Measurements from ENCODE around the gene CYB5RL. TPM values are rescaled to one million over a fixed set of nuclear protein-coding genes. Genes with fewer than 3 reads are reported as not detected.
A peak's percentile ranks its signal among the peaks of the same experiment; 100 is the strongest.

The CYB5RL gene
- polyA plus RNA-seq, 1 of the 3 experiments (the other 2 are of a cell fraction) = 3.3 TPM

DNA sequence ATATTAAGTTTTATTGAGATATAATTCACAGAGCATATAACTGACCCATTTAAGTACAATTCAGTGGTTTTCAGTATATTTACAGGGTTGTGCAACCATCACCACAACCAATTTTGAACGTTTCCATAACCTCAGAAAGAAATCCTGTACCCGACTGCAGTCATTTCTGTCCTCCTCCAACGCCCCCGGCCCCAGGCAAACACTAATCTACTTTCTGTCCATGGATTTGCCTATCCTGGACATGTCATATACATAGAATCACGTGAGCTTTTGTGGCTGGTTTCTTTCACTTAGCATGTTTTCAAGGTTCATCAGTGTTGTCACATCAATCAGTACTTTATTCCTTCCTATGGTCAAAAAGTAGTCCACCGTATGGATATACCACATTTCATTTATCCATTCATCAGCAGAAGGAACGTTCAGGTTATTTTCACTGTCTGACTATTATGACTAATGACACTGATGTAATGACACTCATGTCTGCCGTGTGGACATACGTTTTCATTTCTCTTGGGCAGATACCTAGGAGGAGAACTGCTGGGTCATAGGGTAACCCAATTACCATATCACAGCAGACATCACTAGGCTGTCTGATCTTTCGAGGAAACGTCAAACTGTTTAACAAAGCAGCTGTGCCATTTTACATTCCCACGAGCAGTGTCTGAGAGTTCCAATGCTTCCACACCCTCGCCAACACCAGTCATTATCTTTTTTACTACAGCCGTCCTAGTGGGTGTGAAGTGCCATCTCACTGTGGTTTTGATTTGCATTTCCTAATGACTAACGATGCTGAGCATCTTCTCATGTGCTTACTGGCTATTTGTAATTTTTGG lies 30.9 kb upstream of the CYB5RL start:
- H3K4me3 ChIP-seq (ENCODE audit: low read depth in 2 of 2, low read length in 1 of 2) = no peak overlapping the region
- peaks cover 18 to 58% of the 10 kb centered on the region in 2 experiments for H3K4me1 ChIP-seq (ENCODE audit: control insufficient read depth in 1 of 2, insufficient read depth in 2 of 2, low read depth in 1 of 2, low read length in 1 of 2)
- no peaks in the 10 kb centered on the region for H3K9me2 ChIP-seq
- peak; percentile 72 for DNase-seq
- peak overlapping the region in 1 of 2 experiments; percentile 95; a peak in 2 of 4 replicates for H3K27ac ChIP-seq (ENCODE audit: low read depth in 2 of 2, low read length in 1 of 2)
- no peaks in the 10 kb centered on the region for H4K20me1 ChIP-seq (ENCODE audit: insufficient read depth)
- POLR2A ChIA-PET = no interaction called here
- no peaks in the 10 kb centered on the region for H3K27me3 ChIP-seq (ENCODE audit: insufficient read depth)
- H3K79me2 ChIP-seq (ENCODE audit: insufficient read depth) = no peaks in the 10 kb centered on the region
- CTCF ChIA-PET = interaction anchor here (1.2 to 1.4 kb wide), 2 partner anchors 259 to 317 kb away, joined by 3 to 6 read pairs; no protein-coding TSS in a partner anchor
- H3K9ac ChIP-seq = no peak overlapping the region
- no peak overlapping the region for H2AFZ ChIP-seq (ENCODE audit: low read depth)
- H3K36me3 ChIP-seq (replicated peaks in 1 of 2; ENCODE audit: control insufficient read depth in 1 of 2, insufficient read depth in 2 of 2, low read length in 1 of 2) = no peaks in the 10 kb centered on the region
- peaks cover 11% of the 10 kb centered on the region for H3F3A ChIP-seq (replicated peaks; ENCODE audit: insufficient read depth)
- peak; percentile 74 for TF ChIP-seq CHD2 (IDR thresholded peaks at IDR 0.05; ENCODE audit: low read length, partially characterized antibody)
- peak; percentile 47; the same call in 1 of the 2 replicates for TF ChIP-seq MXI1 (IDR thresholded peaks at IDR 0.05; ENCODE audit: low read depth, low read length)
- 0 out of 2 replicates have a peak, but pooled peaks have one; percentile 31 for TF ChIP-seq TCF12 (IDR thresholded peaks at IDR 0.05)
- TF ChIP-seq EP300 (IDR thresholded peaks at IDR 0.05; ENCODE audit: borderline replicate concordance in 1 of 2, low read depth in 1 of 2, low read length in 1 of 2) = peak in 1 of 2 experiments; percentile 90; a peak in 2 of 4 replicates
- no peak for TF ChIP-seq SIN3A (IDR thresholded peaks at IDR 0.05; ENCODE audit: borderline replicate concordance, low read depth, low read length)
- peak; percentile 99 for TF ChIP-seq RCOR1 (IDR thresholded peaks at IDR 0.05; ENCODE audit: low read length)
- no peak for TF ChIP-seq YY1 (IDR thresholded peaks at IDR 0.05; ENCODE audit: low read depth)
- peak; percentile 76; the same call in 1 of the 2 replicates for TF ChIP-seq FOXJ3 (CRISPR knock-in tag; IDR thresholded peaks at IDR 0.05)
- TF ChIP-seq POLR2AphosphoS5 (IDR thresholded peaks at IDR 0.05; ENCODE audit: low read depth, low read length) = peak; percentile 41; the same call in 1 of the 2 replicates
- peak; percentile 94 for TF ChIP-seq GATA2 (CRISPR knock-in tag; IDR thresholded peaks at IDR 0.05)
- no peak for TF ChIP-seq ELF1 (IDR thresholded peaks at IDR 0.05)
- no peaks in the 10 kb centered on the region for H3K9me3 ChIP-seq
- no peak overlapping the region for H3K4me2 ChIP-seq
- 58% methylated on average over 15 of the region's 15 CpGs for WGBS (ENCODE audit: low lambda C conversion rate)

DNA sequence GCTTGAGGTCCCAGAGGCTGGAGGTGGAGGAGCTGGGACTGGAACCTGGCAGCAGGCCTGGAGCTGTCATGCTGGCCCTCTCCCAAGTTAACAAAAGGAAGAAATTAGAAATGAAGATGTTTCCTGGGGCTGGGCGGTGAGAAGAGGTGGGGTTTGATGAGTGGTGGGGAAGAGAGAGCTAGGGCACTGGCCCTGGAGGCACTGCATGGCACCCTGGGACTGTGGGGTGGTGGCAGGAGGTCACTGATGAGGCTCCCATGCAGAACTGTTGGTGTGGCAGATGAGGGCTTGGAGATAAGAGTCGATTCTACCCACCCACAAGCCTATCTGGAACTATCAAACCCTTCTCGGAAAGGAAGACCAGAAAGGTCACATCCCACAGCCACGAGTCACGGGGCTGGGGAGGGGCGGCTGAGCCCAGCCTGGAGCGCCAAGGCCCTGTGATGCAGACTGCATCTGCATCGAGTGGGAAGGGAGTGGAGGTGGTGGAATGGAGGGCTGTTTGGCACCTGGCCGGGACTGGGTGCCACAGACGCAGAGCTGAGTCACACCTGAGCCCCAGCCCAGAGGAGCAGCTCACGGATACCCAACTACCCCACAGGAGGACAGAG lies 29.6 kb upstream of the CYB5RL start:
- POLR2A ChIA-PET = interaction anchor here (0.9 kb wide), 1 partner anchor 69 kb away, joined by 4 read pairs; no protein-coding TSS in a partner anchor
- TF ChIP-seq SMC3 (IDR thresholded peaks at IDR 0.05; ENCODE audit: low read depth, low read length) = no peak
- no peak for TF ChIP-seq EZH2phosphoT487 (IDR thresholded peaks at IDR 0.05; ENCODE audit: borderline replicate concordance, low read depth)
- TF ChIP-seq YY1 (IDR thresholded peaks at IDR 0.05; ENCODE audit: low read depth) = no peak
- TF ChIP-seq FOSL2 (IDR thresholded peaks at IDR 0.05; ENCODE audit: borderline replicate concordance, low read depth) = peak; percentile 40; the same call in 1 of the 2 replicates
- TF ChIP-seq NFIC (IDR thresholded peaks at IDR 0.05; ENCODE audit: borderline replicate concordance) = peak; percentile 42; the same call in 1 of the 2 replicates
- peak in 1 of 2 experiments; percentile 55; a peak in 2 of 4 replicates for TF ChIP-seq EP300 (IDR thresholded peaks at IDR 0.05; ENCODE audit: borderline replicate concordance in 1 of 2, low read depth in 1 of 2, low read length in 1 of 2)
- TF ChIP-seq MEF2A (IDR thresholded peaks at IDR 0.05; ENCODE audit: borderline replicate concordance, low read depth) = no peak
- TF ChIP-seq FOXM1 (IDR thresholded peaks at IDR 0.05; ENCODE audit: low read depth) = no peak
- TF ChIP-seq, protein P1, sequence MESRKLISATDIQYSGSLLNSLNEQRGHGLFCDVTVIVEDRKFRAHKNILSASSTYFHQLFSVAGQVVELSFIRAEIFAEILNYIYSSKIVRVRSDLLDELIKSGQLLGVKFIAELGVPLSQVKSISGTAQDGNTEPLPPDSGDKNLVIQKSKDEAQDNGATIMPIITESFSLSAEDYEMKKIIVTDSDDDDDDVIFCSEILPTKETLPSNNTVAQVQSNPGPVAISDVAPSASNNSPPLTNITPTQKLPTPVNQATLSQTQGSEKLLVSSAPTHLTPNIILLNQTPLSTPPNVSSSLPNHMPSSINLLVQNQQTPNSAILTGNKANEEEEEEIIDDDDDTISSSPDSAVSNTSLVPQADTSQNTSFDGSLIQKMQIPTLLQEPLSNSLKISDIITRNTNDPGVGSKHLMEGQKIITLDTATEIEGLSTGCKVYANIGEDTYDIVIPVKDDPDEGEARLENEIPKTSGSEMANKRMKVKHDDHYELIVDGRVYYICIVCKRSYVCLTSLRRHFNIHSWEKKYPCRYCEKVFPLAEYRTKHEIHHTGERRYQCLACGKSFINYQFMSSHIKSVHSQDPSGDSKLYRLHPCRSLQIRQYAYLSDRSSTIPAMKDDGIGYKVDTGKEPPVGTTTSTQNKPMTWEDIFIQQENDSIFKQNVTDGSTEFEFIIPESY (IDR thresholded peaks at IDR 0.05; ENCODE audit: borderline replicate concordance, low read depth) = no peak
- TF ChIP-seq, protein P2, sequence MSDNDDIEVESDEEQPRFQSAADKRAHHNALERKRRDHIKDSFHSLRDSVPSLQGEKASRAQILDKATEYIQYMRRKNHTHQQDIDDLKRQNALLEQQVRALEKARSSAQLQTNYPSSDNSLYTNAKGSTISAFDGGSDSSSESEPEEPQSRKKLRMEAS (IDR thresholded peaks at IDR 0.05; ENCODE audit: low read depth) = no peak
- no peak for TF ChIP-seq SIN3A (IDR thresholded peaks at IDR 0.05; ENCODE audit: borderline replicate concordance, low read depth, low read length)
- no peak for TF ChIP-seq JUND (IDR thresholded peaks at IDR 0.05)
- TF ChIP-seq, protein P3, sequence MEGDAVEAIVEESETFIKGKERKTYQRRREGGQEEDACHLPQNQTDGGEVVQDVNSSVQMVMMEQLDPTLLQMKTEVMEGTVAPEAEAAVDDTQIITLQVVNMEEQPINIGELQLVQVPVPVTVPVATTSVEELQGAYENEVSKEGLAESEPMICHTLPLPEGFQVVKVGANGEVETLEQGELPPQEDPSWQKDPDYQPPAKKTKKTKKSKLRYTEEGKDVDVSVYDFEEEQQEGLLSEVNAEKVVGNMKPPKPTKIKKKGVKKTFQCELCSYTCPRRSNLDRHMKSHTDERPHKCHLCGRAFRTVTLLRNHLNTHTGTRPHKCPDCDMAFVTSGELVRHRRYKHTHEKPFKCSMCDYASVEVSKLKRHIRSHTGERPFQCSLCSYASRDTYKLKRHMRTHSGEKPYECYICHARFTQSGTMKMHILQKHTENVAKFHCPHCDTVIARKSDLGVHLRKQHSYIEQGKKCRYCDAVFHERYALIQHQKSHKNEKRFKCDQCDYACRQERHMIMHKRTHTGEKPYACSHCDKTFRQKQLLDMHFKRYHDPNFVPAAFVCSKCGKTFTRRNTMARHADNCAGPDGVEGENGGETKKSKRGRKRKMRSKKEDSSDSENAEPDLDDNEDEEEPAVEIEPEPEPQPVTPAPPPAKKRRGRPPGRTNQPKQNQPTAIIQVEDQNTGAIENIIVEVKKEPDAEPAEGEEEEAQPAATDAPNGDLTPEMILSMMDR (IDR thresholded peaks at IDR 0.05) = no peak
- TF ChIP-seq RXRA (IDR thresholded peaks at IDR 0.05; ENCODE audit: borderline replicate concordance, low read depth) = no peak

More for the DNA sequence above, 29.6 kb upstream of the CYB5RL start:
- CTCF ChIA-PET = interaction anchor here (0.9 to 4.8 kb wide), 3 partner anchors 44 to 260 kb away, joined by 4 to 20 read pairs (median 12); no protein-coding TSS in a partner anchor
- Histone ChIP-seq H3K27ac (ENCODE audit: low read depth in 2 of 2, low read length in 1 of 2) (peak overlapping the region; percentile 50 to 95), H2AFZ (ENCODE audit: low read depth) (no peak overlapping the region), H3K9ac (no peak overlapping the region), H3F3A (replicated peaks; ENCODE audit: insufficient read depth) (peaks cover 7% of the 10 kb centered on the region), H4K20me1 (ENCODE audit: insufficient read depth) (no peaks in the 10 kb centered on the region), H3K4me1 (ENCODE audit: control insufficient read depth in 1 of 2, insufficient read depth in 2 of 2, low read depth in 1 of 2, low read length in 1 of 2) (peaks cover 18 to 65% of the 10 kb centered on the region in 2 experiments), H3K4me2 (peak overlapping the region; percentile 58; the same call in 1 of the 2 replicates), H3K9me3 (no peaks in the 10 kb centered on the region), H3K79me2 (ENCODE audit: insufficient read depth) (no peaks in the 10 kb centered on the region), H3K4me3 (ENCODE audit: low read depth in 2 of 2, low read length in 1 of 2) (no peak overlapping the region), H3K27me3 (ENCODE audit: insufficient read depth) (no peaks in the 10 kb centered on the region), H3K9me2 (no peaks in the 10 kb centered on the region), H3K36me3 (replicated peaks in 1 of 2; ENCODE audit: control insufficient read depth in 1 of 2, insufficient read depth in 2 of 2, low read length in 1 of 2) (peaks cover 0 to 5% of the 10 kb centered on the region in 2 experiments)
- peak; percentile 62 for DNase-seq
- 23% methylated on average over 7 of the region's 11 CpGs for WGBS (ENCODE audit: low lambda C conversion rate)

Data from SK-N-SH (cell line).